GM21528 (cell line): Measurements from ENCODE around the gene ZBTB17.

Source experiments
- ATAC-seq: cut with Tn5 transposase; IDR thresholded peaks from one replicate; pipeline ENCODE4 v1.9.1; 2021; ENCODE audit warnings: mild to moderate bottlenecking, moderate library complexity; ENCODE audit not compliant: unreplicated experiment, low FRiP score

Gene ZBTB17

DNA sequence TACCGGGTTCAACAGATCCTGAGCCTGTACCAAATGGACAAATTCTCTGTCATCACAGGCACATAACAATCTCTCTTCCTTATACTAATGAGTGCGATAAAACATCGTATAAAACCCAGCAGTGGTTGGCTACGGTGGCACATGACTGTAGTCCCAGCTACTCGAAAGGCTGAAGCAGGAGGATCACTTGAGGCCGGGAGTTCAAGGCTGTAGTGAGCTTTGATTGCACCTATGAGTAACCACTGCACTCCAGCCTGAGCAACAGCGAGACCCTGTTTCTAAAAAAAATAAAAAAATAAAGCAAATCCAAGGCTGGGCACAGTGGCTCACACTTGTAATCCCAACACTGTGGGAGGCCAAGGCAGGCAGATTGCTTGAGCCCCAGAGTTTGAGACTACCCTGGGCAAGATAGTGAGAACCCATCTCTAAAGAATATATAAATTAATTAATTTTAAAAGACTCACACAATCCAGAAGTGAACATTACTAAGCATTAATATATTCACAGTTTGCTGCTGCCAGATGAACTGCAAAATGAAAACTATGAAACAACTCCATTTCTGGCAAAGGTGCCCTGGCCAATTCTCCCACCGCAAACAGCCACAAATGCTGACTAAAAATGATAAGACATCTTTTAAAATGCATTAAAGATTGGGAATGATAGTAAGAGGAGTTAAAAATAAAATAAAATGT is 13.1 kb downstream of the ZBTB17 start:
- ATAC-seq, result no peak

DNA sequence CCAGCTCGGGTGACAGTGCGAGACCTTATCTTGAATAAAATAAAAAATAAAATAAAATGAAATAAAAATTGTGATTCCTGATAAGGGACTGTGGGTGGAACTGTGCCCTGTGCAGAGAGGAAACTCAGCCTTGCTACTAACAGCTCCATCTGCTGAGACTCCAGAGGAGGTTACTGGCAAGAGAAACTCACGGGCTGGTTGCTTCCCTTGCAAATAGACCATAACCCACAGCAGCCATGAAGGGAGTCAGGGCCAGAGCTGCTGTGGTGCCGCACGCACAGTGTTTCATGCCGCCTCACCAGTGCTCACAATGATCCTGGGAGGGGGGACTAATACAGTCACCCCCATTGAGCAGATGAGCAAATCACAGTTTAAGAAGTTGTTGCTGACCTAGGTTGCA is 13.7 kb downstream of the ZBTB17 start:
- ATAC-seq, result no peak

DNA sequence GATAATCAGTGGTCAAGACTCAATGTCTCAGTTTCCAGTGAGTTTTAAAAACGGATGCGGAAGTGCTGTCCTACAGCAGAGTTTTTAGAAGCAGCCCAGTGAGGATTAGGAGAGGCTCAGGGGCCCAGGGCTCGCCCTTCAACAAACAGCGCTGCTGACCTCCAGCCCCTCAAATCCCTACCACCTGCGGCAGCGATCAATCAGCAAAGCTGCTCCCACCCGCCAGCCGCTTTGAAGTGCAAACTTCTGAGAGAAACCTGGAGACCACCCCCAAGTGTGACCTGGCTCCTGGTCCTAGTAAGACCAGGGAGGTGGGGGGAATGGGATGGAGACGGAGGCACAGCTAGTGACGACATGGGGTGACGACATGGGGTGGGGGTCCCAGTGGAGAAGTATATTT is 14.4 kb downstream of the ZBTB17 start:
- ATAC-seq, result no peak

DNA sequence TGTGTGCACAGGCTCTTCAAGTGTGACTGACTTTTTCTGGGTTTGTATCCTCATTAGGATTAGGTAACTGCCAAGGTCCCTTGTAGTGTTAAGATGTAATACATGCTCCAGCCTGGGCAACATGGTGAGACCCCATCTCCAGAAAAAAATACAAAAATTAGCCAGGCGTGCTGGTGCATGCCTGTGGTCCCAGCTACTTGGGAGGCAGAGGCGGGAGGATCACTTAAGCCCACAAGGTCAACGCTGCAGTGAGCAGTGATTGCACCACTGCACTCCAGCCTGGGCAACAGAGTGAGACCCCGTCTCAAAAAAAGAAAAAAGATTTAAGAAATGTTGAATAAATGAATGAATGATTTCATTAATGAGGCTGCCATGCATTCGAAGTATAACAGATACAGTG is 15.1 kb downstream of the ZBTB17 start:
- no peak for ATAC-seq

DNA sequence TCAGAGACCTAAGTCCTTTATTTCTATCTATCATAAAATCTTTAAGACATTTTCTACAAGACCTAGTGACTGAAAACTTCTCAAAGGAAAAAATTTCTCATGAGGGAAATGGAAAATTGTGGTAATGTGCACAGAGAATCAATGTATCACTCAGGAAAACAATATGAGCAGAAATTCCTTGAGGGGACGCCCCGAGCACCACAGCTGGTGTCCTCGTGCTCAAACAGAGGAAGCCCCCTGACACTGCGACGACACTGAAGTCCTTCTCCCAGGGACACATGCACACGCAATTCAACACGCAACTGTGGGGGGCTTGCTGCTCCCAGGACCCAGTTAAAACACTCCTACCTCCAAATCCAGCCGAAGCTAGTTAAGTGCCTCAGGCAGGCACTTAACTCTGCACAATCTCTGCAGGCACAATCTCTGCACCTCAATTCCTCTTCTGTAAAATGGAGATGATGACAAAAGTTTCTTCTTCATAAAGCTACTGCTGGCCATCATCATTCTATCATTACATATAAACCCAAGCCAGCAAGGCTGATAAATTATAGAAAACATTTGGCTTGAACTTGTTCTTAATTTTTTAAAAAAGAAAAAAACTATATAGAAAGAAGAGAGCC is 16.0 kb downstream of the ZBTB17 start:
- no peak for ATAC-seq

DNA sequence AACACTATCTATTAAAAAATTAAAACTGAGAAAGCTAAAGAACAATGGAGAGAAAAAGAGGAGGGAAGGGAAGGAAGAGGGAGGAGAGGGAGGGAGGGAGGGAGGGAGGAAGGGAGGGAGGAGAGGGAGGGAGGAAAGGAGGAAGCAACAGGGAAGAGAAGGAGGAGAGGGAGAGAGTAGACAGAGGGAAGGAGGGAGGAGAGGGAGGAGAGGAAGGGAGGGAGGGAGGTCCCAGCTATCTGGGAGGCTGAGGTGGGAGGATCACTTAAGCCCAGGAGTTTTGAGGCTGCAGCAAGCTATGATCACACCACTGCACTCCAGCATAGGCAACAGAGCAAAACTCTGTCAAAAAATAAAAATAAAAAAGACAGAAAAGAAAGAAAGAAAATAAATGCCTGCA is 16.5 kb downstream of the ZBTB17 start:
- no peak for ATAC-seq

DNA sequence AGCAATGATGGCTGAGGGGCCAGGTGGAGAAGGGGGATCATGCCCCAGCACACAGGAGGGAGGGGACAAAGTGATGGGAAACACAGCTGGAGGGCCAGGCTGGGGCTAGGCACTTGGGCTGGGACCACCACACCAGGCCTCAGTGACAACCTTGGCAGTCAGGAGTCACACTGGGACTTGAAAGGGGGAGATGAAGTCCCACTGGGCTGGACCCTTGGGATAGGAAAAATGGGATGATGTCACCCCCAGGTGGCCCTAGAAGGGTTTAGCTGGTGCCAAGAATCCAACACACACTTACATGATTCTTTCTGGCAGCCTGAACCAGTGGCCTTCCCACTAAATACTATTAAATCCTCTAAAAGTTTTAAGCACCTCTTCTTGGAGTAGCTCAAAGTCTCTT is 17.1 kb downstream of the ZBTB17 start:
- no peak for ATAC-seq

DNA sequence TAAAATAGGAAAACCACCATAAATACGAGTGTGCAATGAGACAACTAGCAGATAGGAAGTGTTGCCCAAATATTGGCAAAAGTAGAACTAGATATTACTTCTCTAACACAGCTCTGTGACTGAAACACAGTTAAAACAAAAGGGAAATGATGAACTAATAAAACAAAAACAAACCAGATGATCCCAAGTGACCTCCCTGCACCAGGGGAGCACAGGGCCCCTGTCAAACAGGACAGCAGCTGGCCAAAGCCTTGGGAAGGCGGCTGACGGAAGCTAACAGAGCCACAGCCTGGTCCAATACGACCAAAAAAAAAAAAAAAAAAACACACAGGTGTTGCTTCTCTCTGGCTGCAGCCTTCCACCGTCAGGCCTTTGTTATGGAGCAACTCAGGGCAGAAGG is 17.8 kb downstream of the ZBTB17 start:
- no peak for ATAC-seq

DNA sequence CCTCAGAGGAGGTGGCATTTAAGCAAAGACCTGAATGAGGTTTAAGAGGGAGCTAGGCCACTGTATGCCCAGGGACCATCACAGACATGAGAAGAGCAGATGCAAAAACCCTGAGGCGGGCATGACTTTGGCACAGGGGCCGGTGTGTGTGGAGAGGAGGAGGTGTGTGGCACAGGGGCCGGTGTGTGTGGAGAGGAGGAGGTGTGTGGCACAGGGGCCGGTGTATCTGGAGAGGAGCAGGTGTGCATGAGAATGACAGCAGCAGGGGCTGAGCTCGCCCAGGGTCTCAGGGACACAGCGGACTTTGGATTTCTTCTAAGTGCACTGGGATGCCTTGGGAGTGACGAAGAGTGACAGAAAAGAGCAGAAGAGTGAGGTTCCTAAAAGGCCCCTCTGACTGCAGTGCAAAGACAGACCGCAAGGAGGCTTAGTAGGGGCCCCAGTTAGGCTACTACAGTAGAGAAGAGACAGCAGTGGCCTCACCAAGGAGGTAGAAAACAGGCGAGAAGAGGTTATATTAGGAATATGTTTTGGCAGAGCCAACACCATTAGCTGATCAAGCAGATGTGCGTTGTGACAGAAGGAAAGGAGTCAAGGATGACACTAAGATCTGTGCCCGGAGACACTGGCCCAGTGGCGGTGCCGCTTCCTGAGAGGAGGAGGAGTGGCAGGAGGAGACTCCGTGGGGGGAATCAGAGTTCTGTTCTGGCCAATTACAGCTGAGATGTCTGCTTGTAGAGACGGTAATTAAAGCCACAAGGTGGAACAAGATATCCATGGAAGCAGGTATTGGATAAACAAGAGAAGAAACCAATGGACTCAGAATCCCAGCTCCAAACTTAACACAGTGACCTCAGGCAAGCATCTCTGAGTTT is 18.4 kb downstream of the ZBTB17 start:
- no peak for ATAC-seq

DNA sequence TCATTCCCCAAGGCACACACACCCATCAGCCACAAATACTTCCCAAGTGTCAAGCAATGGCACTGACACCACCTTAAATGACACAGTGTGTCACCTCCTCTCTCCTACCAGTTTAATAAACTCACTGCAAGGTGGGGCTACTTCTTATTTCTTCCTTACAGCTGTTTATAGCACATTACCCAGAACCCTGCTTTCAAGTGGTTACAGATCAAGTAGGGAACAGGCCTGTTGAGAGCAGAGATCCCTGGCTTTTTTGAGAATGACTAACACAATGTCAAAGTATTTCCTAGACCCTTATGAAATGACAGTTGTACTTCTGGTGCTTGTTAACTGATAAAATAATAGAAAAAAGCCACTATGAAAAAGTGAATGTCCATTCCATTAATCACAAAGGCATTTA is 19.8 kb downstream of the ZBTB17 start:
- ATAC-seq, result no peak

DNA sequence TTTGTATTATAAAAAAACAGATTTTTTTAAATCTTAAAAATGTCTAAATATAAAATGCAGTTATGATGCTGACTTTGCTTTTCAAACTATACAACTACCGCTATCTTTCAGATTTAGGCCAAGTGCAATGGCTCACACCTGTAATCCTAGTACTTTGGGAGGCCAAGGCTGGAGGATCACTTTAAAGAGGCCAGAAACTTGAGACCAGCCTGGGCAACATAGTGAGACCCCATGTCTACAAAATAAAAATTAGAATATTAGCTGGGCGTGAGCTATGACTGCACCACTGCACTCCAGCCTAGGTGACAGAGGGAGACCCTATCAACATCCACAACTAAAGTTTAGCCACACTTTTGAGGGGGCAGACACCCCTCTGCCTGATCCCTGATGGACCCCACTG is 20.3 kb downstream of the ZBTB17 start:
- no peak for ATAC-seq

DNA sequence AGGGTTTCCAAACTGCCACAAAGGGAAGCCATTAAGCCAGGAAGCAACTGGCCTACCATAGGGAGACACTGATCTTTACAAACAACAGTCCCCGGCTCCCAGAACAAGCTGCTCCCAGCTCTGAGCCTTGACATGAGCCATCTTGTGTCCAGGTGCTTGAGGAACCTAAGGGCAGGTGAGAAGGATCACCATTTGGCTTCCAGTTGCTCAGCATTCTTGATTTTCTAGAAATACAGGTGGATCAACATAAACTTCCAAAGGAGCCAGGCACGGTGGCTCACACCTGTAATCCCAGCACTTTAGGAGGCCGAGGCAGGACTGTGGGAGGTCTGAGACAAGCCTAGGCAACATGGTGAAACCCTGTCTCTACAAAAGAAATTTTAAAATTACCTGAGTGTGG is 21.6 kb downstream of the ZBTB17 start:
- no peak for ATAC-seq

DNA sequence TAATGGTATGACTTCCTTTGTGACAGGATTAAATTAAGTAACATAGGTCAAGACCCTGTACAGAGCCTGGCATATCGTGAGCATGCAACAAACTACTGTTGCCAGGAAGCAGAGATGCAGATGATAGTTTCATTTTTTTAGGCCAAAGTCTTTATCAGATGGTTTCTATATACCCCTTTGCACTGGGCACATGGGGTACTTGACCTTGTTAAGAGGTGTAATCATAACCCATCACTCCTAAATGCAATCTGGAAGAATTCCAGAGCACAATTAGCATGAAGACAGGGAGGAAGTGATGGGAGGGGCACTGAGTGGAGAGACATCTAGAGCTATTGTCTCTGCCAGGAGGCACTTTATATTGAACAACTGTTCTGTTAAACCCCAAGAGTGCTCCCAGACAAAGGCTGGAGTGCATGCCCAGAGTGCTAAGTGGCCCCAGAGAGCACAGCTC is 22.1 kb downstream of the ZBTB17 start:
- ATAC-seq, result no peak

DNA sequence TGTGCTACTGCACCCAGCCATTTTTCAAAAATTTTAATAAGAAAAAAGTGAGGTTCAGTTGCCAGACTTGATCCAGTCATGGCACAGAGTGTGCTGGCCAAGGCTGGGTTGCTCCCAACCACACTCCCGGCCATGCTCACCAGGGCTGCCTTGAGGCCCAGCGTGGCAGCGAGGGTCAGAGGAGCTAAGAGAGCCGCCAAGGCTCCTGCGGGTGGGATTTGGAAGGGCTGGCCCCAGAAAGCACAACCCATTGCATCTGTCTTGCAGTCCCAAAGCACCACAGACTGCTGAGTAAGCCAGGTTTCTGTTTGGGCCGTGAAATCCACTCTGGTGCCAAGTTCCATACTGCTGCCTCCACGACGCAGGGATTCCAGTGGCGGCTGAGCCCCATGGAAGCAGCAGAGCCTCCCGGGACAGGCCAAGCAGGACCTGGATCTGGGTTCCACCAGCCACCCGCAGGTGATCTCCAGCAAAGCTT is 22.6 kb downstream of the ZBTB17 start:
- no peak for ATAC-seq

DNA sequence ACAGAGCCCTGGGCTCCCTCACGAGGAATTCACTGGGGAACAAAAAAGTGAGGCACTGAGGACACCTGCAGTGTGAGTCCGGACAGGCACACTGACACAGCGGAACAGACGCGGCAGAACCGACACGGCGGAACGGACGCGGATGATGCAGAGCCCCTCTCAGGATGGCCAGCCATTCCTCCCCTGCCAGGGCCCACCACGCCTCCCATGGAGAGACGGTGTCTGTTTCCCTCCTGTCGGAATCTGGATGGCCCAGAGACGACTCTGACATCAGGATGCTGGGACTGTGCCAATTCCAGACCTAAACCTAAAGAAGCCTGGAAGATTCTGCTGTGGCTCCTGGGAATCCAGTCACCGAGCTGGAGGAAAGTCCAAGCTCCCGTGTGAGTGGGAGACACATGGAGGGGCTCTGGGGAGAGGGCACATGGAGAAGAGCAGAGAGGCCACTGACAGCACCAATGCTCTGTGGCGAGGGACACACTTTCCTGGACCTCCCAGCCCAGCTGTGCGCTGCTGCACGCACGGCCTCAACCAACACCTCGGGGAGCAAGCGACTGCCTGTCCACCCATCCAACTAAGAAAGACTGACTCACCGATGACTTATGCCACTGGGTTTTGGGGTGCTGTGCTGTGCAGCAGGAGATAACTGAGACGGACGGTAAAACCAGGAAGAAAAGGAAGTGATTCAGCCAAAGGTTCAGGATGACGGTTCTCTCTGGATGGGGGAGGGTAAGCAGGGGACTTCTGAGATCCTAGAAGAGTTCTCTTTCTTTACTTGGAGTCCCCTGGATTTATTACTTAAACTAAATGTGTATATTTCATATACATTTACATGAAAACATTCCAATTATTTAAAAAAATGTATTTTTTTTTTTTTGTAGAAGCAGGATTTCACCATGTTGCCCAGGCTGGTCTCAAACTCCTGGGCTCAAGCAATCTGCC is 23.3 kb downstream of the ZBTB17 start:
- no peak for ATAC-seq

DNA sequence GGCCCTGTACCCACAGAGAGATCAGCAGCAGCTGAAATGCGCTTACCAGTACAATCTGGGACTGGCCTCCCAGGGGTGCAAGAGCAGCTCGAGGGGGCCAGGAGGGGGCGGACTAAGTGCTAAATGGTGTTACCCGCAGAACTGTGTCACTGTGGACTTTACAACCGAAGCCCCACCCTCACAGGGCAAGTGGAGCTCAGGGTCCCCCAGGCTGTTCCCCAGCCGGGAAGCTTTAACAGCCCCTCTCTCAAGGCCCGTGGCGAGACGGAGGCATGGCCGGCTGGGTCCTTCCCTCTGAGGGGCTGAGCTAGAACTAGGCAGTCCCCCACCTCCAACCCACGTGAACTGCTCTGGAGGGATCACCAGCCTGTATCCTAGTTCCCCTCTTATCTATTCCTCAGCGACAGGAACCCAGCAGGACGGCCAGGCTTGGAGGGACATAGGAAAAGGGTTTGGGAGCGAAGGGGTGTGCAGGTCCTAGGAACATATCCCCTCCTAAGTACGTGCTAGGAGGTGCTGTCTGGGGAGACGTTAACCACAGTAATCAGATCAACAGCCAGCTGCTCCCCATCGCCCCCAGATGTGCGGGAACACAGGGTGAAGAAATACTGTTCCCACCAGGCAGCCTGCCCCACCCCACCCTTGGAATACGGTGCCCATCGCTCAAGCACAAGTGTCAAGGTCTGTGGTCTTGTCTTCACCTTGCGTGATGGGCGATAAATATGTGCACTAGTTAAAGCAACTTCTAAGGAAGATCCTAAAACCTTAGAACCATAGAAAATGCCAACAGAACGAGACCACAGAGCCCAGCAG is 24.4 kb downstream of the ZBTB17 start:
- no peak for ATAC-seq

DNA sequence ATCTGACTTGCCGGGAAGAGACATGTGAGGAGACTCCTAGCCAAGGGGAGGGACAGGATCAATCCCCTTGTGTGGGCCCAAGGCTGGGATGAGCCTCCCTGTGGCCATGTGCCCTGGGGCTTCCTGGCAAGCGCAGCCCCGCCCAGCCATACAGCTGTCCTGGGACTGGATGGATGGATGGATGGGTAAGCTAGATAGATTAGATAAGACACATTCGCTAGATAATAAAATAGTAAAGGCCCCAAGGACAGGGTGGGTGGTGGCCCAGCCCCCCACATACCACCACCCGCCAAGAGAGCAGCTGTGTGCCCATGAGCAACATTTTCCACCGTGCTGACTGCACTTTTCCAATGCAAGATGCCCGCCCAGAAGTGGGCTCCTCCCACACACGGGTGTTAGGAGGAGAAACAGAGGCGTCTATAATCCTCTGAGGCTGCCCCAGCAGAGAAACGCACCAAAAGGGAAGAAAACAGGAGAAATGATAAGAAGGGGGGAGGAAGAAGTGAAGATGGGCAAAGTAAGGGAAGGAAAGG is 25.1 kb downstream of the ZBTB17 start:
- ATAC-seq, result no peak

DNA sequence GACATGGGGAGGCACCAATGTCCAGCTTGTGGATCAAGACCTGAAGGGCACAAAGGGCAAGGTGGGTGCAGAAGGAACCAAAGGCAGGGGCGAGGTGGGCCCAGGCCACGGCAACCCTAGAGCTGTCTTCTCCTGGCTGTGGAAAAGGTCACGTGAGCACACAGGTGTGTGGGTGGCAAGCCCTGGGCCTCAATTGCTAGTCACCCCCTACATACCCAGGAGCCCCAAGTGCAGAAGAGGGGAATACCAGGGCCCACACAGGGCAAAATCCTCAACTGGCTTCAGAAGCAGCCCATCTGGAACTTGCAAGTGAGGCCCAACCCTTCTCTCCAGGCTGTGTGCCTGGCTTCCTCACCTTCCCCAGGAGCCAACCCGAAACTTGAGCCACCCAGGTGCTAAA is 25.6 kb downstream of the ZBTB17 start:
- ATAC-seq, result no peak
